HL-60/S4 treated with phorbol 12-myristate 13-acetate at 8.2 ng/mL for 4 days and 3 days (cell line): ENCODE data around the gene FARP1.

Source experiments
- in situ Hi-C: fragments of 300-500 bp; cut with MboI; formaldehyde crosslinking; loops from 2 replicates; pipeline ENCODE4 v1.15.0; 2022; ENCODE audit warnings: low sequenced_read_pairs

Gene FARP1

GRCh38 chr13:98322091-98322718 is 179.3 kb downstream of the FARP1 start:
- in situ Hi-C loops, result no loop called here

DNA sequence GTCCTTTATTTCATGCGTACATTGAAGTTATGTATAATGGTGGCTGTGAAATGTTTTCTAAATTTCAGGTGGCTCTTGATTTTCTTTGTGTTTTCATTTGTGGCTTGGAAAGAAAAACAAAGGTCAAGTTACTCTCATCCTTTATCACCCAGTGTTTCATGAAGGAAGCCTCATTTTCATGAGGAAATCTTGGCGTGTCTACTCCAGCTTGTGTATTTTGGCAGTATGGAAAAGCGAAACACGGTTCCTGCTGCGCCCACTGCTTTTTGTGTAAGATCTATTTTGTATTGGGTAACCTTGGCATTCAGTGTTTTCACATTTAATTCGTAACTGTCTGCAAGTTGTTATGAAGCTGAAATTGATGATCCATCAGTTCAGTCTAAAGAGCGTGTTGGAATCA is 181.2 kb downstream of the FARP1 start:
- in situ Hi-C loops, result no loop called here

- in situ Hi-C loops, result no loop called here
Measured at GRCh38 chr13:98325724-98326123, 182.8 kb downstream of the FARP1 start.

DNA sequence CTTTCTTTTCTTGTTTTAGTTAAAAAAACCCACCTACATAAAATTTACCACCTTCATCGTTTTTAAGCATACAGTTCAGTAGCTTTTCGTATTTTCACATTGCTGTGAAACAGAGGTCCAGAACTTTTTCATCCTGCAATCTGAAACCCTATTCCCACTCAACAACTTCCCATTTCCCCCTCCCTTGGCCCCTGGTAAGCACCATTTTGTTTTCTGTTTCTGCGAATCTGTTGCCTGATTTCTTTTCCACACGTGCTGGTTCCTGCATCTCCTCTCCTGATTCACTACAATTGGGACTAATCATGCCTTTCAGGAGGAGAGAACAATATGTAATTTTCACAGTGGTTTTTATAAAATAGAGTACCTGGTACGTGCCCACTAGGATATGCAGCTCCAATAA is 183.4 kb downstream of the FARP1 start:
- in situ Hi-C loops, result no loop called here

DNA sequence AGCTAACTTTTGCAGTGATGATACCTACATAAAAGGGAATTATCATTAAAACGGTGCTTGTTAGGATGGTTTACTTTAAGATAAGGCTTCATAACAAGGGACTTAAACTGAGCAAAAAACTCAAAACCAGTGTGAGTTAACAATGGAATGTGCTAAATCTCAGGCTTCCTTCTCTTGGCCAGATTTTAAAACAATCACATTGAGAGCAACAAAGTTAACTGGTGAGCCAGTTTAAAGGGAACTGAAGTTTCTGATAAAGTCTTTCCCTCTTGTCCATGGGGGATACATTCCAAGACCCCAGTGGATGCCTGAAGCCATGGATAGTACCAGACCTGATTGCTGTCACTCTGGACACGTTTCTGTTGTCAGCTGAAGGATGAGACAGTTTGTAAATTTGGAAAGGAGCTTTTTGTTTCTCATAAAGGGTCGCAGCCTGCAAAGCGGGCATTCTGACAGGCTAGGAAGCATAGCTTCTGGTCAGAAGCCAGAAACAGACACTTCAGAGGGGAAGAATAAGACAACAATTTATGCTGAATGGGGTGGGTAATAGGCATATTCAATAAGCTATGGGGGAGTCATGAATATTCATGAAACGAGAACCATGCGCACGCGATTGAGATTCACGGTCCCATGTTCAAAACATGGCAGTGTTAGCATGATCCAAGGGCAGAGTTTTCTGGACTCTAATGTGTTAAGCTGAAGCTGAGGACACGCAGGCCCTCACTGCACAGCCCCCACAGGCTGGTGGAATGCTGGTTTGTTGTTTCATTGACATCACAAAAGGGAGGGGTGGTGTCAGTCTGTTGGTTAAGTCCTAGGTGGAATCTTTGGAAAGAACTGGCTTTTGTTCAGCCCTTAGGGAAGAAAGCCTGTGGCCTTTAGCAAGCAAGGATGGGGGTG is 184.7 kb downstream of the FARP1 start:
- in situ Hi-C loops, result no loop called here

GRCh38 chr13:98328511-98328910 is 185.6 kb downstream of the FARP1 start:
- in situ Hi-C loops, result no loop called here

DNA sequence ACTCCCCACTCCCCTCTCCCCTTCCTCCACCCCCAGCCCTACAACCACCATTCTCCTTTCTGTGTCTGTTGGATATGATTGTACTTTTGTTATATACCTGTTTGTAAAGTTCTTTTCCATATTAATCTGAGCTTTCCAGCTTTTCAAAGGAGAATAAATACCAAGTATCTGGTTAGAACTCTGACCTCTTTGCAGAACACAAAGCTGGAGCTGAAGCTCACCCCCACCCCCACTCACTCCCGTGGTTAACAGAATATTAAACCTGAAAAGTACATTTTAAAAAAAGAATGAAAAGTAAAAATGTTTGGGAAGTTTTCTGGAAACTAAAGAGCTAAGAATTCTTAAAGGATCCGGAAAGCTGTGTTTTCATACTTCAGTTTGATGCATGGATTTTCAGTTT is 189.3 kb downstream of the FARP1 start:
- in situ Hi-C loops, result no loop called here

DNA sequence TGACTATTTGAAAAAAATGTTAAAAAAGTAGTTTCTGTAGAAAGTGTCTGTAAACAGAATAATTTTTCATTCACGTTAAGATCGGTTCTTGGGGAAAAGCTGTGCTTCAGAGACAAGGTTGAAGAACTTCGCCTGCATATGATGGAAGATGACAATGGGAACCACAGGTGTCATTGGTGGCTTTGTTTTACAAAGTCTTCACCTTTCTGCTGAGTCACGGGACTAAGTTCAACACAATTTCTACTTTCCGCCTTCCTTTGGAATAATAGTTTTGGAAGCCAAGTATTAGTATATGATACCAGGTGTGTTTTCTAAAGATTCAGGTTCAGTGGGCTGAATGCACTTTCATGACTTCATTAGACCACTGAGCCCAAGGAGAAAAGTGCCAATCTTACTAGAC is 189.8 kb downstream of the FARP1 start:
- in situ Hi-C loops, result no loop called here

DNA sequence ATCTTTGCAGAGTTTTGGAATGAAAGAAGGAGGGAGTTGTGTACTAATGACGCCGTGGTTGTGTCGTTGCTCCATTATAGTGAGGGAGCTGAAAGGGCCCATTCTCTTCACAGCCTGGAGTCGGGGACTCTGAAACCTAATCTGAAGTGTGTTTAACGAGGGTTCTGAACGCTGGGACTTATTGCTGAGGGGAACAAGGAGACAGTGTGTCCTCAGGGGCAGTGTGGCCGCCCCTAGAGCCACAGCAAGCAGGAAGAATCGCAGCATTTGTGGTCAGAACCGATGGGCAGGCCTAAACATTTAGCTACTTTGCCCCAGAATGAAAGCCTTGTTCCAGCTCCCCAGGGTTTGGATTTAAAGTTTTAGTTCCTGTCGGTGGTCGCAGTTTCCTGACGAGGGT is 190.6 kb downstream of the FARP1 start:
- in situ Hi-C loops, result no loop called here

DNA sequence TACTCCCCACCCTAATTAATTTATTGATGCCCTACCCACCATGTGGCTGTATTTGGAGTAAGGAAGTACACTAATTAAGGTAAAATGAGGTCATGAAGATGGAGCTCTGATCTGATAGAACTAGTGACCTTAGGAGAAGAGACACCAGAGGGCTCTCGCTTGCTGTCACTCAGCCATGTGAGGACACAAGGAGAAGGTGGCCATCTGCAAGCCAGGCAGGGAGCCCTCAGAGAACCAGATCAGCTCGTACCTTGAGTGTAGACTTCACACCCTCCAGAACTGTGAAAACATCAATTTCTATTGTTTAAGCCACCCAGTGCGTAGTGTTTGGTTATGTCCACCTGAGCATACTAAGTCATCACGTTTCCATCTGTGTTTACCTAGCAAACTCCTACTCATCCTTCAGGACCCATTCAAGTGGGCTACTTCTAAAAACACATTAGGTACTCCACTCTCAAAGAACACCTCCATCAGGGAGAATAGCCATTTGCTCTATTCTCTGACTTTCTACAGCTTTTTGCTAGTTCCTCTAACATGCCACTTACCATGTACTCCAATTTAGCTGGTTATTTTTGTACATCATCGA is 191.8 kb downstream of the FARP1 start:
- in situ Hi-C loops, result no loop called here

DNA sequence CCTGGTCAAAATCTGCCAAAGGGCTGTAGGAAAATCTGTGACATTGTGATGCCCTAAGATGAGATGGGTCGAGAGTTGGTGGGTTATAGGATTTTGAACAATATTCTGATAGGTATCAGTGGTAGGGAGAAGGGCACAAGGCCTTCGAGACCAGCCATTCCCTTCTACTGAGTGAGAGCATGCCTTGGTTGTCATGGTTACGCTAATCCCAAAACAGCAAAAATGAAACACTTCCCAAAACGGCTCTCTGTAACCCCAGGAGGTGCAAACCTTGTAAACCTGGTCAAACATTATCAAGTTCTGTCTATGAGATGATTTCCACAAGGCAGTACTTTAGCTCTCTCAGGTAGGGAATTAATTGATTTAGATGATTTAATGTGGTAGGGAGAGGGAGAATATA is 192.8 kb downstream of the FARP1 start:
- in situ Hi-C loops, result no loop called here

GRCh38 chr13:98338310-98338709 is 195.4 kb downstream of the FARP1 start:
- in situ Hi-C loops, result no loop called here

DNA sequence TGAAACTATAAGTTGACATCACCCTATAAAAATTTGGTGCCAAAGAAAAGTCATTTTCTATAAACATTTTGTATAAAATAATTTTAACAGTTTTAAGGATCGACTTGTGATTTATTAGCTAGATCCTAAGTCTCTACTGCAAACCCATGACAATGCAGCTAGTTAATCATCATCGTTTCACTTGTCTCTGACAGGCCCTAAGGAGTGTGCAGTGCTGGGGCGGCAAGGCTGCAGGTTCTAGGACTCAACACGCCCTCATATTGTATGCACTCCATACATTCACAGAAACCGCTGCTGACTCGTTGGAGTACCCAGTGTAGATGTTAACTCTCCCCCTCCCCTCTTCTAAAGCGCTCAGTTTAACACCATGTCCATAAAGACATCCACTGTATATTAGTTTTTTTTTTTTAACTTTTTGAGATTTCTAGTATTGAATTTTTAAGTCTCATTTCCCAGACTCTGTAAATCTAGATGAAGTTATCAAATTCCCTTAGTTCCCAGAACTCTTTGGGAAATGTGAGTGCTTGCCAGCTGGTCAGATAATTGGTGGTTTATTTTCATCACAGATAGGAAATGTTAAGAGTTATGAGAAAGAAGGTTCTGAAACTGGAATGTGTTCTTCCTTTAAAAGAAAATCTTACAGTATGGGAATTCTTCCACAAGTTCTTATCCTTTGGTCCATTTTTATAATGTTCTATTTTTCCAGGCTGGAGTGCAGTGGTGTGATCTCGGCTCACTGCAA is 197.0 kb downstream of the FARP1 start:
- in situ Hi-C loops, result no loop called here

- in situ Hi-C loops, result no loop called here
Measured at GRCh38 chr13:98342953-98343352, 200.1 kb downstream of the FARP1 start.

GRCh38 chr13:98343461-98343860 is 200.6 kb downstream of the FARP1 start:
- in situ Hi-C loops, result no loop called here

GRCh38 chr13:98344392-98344791 is 201.5 kb downstream of the FARP1 start:
- in situ Hi-C loops, result no loop called here

DNA sequence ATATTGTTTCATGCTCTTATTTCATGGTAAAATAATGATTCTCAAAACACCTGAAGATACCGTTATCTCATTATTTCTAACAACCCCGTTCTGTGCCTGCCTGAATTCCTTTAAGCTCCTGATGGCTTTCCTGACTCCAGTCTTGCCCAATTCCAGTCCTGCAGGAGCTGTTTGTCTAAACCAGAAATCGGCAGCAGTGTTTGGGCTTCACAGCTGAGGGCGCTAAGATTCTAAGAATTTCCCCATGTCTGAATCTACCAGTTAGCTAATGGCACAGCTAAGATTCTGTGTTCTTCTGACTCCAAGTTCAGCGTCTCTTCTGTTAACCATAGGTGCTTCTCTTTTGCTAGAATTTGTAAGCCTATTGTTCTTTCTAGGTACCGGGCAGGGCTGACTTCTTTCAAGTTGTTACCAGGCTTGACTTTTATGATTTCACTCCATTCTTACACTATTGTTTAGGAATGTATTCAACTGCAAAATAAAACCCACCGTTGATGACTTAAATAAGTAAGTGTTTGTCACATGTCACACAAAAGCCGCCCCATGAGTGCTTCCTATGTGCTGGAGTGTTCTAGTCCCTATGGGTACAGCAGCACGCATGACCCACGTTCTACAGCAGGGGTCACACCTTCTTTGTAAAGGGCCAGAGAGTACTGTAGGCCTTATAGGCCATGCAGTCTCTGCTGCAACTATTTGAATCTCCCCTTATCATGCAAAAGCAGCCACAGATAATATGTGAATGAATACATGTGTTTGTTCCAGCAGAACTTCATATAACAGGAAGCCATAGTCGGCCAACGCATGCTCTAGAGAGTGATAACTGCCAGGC is 202.4 kb downstream of the FARP1 start:
- in situ Hi-C loops, result no loop called here

DNA sequence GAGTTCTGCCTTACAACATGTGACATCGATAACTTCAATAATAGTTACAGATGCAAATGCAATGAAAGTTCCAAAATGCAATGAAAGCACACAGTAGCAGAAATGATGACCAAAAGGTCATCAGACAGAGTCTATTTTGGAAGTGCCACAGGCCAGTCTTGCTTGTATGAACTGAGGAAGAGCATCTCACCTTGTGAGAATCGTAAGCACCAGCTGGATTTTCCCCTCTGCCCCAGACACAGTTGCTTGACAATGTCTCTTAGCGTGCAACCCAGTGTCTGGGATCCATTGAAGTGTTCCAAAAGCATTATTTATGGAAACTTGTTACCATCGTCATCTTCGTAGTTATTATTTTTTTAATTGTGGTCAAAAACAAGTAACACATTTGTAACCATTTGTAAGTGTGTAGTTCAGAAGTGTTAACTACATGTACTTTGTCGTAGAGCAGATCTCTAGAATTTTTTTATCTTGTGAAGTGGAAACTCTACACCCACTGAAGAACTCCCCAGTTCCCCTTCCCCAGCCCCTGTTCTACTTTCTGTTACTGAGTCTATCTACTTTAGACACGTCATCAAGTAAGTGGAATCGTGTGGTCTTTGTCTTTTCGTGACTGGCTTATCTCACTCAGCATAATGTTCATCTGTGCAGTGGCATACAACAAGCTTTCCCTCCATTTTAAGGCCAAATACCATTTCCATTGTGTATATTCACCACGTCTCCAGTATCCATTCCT is 204.2 kb downstream of the FARP1 start:
- in situ Hi-C loops, result no loop called here

DNA sequence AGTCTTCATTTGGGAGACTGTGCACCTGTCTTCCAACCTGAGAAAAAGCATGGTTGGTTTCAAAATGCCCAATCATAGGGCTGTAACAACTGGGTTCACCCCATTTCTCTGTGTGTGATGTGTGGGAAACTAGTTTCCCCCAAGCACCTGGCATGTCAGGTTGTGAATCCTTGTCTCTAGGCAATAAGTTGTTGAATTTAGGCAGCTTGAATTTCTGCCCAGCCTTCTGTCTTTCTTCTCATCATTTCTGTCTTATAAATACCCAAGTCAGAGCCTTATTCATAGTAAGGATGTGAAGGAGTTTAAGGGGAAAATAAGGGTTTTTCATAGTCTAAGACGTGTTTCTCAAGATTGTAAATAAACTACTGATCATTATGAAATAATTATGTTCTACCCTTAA is 204.9 kb downstream of the FARP1 start:
- in situ Hi-C loops, result no loop called here
